Thyroid gland (tissue), 4 donors: ENCODE results near the gene PLEKHA7. TPM values are rescaled to one million over a fixed set of nuclear protein-coding genes. Genes with fewer than 3 reads are reported as not detected.

ENCODE experiments used
- DNase-seq, 2 donors: peaks; one replicate each; pipeline ENCODE4 v3.0.0-alpha.2; 2019
- H3K27ac ChIP-seq, 3 donors: fragments of 200-600 bp; sonication (generic); 1 replicate in 2 of 3; 2 replicates in 1 of 3; pipeline ENCODE4 v1.5.1; 2016 to 2019; ENCODE audit warnings: mild to moderate bottlenecking in 1 of 3, moderate library complexity in 1 of 3
- H3K27me3 ChIP-seq: fragments of 200-600 bp; sonication (generic); one replicate; pipeline ENCODE4 v1.5.1; 2019
- H3K36me3 ChIP-seq, 2 donors: fragments of 200-600 bp; sonication (generic); one replicate each; pipeline ENCODE4 v1.5.1; 2016 to 2019
- H3K4me1 ChIP-seq, 2 donors: fragments of 200-600 bp; sonication (generic); one replicate each; pipeline ENCODE4 v1.5.1; 2017 to 2019
- H3K4me3 ChIP-seq, 3 donors: fragments of 200-600 bp; sonication (generic); replicated peaks in 1 of 3; 1 replicate in 2 of 3; 2 replicates in 1 of 3; pipeline ENCODE4 v1.5.1; 2016; ENCODE audit warnings: mild to moderate bottlenecking in 1 of 3
- H3K9me3 ChIP-seq: fragments of 200-600 bp; sonication (generic); one replicate; pipeline ENCODE4 v1.5.1; 2017
- POLR2A ChIP-seq, 2 donors: fragments of 450-650 bp; IDR thresholded peaks; one replicate each; pipeline ENCODE4 v1.6.1; 2017; ENCODE audit warnings: antibody characterized with exemption in 2 of 2, mild to moderate bottlenecking in 2 of 2, moderate library complexity in 1 of 2
- WGBS, 2 donors: methylation state at CpG; one replicate each; pipeline ENCODE4 v1.1.5; 2017; 5-methylcytosine and 5-hydroxymethylcytosine counted together
- intact Hi-C: fragments of 100-400 bp; cut with DNase I; formaldehyde crosslinking; loops from one replicate; pipeline ENCODE4 v1.15.1; 2023
- total RNA-seq, 4 donors: library from RNA; depleted of rRNA; stranded (reverse); fragments of >200 nt; gene quantifications; one replicate each; pipeline ENCODE4 v1.2.3, GENCODE V29; 2016
- TF ChIP-seq, protein P1 (sequence below), 6 experiments: fragments of 200-600 bp in 3 of 6; fragments of 450-650 bp in 3 of 6; sonication (generic) in 3 of 6; IDR thresholded peaks; one replicate each; pipeline ENCODE4 v1.5.1; 2016 to 2019; ENCODE audit warnings: antibody characterized with exemption in 6 of 6, mild to moderate bottlenecking in 2 of 6, inconsistent platforms in 1 of 6, moderate library complexity in 1 of 6

Gene PLEKHA7
- total RNA-seq, 4 donors from 2014 or later, result 22.5 to 29.0 (median 23.4) TPM

DNA sequence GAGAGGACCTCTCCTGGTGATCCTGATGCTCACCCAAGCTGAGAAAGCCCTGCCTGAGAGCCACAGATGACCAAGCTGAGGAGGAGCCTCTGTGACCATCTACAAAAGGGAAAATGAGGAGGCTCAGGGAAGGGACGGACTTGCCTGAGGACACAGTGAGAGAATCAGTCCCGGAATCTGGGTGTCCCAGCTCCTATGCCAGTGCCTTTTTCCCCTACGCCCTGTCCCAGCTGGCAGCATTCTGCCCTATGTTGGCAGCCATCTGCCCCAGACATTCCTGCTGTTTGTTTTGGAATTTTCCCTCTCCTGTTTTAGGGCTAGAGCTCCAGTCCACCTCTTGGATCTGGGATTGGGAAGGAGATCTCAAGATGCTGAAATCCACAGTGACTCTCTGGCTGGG lies 221.2 kb downstream of the PLEKHA7 start:
- Histone ChIP-seq H3K27ac (peak overlapping the region in 2 of 3 donors; percentile 87 to 91), H3K36me3 (no peaks in the 10 kb centered on the region), H3K4me3 (no peak overlapping the region), H3K9me3 (no peaks in the 10 kb centered on the region), H3K4me1 (peaks cover 43 to 59% of the 10 kb centered on the region in 2 donors), H3K27me3 (no peaks in the 10 kb centered on the region)
- WGBS, 2 donors, result 92 to 94% methylated on average over 3 of the region's 3 CpGs
- intact Hi-C loops, result no loop called here
- no peak for DNase-seq
- no peak for TF ChIP-seq POLR2A (IDR thresholded peaks at IDR 0.05)
- TF ChIP-seq, protein P1, sequence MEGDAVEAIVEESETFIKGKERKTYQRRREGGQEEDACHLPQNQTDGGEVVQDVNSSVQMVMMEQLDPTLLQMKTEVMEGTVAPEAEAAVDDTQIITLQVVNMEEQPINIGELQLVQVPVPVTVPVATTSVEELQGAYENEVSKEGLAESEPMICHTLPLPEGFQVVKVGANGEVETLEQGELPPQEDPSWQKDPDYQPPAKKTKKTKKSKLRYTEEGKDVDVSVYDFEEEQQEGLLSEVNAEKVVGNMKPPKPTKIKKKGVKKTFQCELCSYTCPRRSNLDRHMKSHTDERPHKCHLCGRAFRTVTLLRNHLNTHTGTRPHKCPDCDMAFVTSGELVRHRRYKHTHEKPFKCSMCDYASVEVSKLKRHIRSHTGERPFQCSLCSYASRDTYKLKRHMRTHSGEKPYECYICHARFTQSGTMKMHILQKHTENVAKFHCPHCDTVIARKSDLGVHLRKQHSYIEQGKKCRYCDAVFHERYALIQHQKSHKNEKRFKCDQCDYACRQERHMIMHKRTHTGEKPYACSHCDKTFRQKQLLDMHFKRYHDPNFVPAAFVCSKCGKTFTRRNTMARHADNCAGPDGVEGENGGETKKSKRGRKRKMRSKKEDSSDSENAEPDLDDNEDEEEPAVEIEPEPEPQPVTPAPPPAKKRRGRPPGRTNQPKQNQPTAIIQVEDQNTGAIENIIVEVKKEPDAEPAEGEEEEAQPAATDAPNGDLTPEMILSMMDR (IDR thresholded peaks at IDR 0.05), result no peak

DNA sequence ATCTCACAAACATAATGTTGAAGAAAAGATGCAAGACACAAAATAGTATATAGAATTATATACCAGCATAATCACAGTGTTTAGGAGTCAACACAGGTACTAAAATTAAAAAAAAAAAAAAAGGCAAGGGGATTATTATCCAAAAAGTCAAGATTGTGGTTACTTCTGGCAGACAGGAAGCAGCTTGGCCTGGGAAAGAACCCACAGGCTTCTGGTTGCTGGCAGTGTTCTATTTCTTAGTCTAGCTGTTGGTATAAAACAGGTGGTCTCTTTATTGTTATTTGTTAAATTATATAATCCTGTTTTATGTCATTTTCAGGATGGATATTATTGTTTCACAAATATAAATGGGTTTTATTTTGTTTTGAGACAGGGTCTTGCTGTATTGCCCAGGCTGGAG lies 221.8 kb downstream of the PLEKHA7 start:
- no peak overlapping the region for H3K4me3 ChIP-seq
- H3K9me3 ChIP-seq, result no peaks in the 10 kb centered on the region
- TF ChIP-seq POLR2A (IDR thresholded peaks at IDR 0.05), result no peak
- TF ChIP-seq, protein P1 (IDR thresholded peaks at IDR 0.05), result no peak
- no peak for DNase-seq
- H3K27ac ChIP-seq, result peak overlapping the region; percentile 82 to 91 (median 87)
- intact Hi-C loops, result no loop called here
- H3K36me3 ChIP-seq, result no peaks in the 10 kb centered on the region
- peaks cover 45 to 64% of the 10 kb centered on the region in 2 donors for H3K4me1 ChIP-seq
- no peaks in the 10 kb centered on the region for H3K27me3 ChIP-seq

DNA sequence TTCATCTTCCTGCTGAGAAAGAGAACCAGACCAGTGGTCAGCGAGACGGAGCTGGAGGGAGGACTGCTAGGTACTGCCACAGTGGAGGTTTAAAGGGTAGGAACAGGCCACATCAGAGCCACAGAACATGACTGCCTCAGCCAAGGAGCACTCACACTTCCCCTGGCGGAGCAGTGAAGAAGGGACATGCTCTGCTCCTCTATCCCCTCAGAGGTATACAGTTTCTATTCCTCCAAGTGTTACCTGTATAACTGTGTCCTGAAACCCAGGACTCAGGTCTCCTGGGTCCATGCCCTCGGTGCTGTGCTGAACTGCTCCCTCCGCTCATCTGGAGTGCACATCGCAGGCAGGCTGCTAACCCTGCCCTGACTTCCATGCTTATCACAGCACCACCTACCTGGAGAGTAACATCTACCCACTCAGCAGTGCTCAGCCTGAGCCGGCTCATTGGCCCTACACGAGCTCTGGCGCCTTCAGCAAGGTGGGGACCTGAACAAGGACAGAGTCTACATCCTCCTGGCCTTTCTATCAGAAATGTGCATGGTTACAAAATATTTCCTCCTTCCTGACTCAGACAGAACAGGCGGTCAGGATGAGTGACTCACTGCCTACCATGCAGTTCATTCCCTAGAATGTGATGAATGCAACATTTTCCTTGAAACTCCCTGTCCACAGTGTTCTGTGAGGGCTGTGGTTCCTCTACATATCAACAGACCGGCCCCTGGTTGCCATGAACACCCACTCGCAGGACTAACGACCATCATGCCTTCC lies 222.8 kb downstream of the PLEKHA7 start:
- H3K27ac ChIP-seq, result peak overlapping the region; percentile 82 to 91 (median 87)

DNA sequence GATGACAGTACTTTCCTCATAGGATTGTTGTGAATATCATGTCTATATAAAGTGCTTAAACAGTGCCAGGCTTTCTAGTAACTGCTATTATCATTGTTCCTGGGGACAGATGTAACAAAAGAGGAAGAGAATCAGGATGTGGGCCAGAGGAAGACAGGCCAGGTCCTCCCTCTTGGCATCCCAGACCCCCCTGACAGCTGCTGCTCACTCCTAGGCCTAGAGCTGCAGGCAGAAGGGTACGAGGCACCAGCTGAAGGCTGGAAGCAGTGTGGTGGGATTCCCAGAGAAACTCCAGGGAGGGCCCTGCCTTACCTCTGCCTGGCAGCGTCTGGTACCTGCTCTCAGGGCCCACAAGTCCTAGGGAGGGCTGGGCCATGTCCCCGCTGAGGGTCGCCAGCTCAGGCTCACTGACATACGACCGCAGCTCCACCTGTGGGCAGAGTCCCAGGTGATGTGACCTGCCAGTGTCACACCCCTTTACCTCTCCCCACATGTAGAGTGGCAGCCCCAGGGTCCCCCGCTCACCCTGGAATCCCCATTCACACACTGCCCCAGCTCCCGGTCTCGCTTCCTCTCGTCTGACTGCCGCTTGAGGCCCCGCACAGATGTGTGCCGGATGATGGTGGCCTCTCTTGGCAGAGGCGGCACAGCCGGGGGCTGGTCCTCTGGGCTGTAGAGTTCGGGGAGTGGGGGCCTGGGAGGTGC lies 223.6 kb downstream of the PLEKHA7 start:
- Histone ChIP-seq H3K4me3 (no peak overlapping the region), H3K9me3 (no peaks in the 10 kb centered on the region), H3K27me3 (no peaks in the 10 kb centered on the region), H3K4me1 (peaks cover 50 to 69% of the 10 kb centered on the region in 2 donors), H3K36me3 (no peaks in the 10 kb centered on the region), H3K27ac (peak overlapping the region; percentile 82 to 91 (median 87))
- no peak for TF ChIP-seq POLR2A (IDR thresholded peaks at IDR 0.05)
- TF ChIP-seq, protein P1 (IDR thresholded peaks at IDR 0.05), result no peak
- peak; percentile 21 to 30 for DNase-seq
- WGBS, 2 donors, result 86 to 94% methylated on average over 13 to 16 of the region's 16 CpGs
- intact Hi-C loops, result no loop called here

More for the DNA sequence above, 222.8 kb downstream of the PLEKHA7 start:
- peaks cover 45 to 64% of the 10 kb centered on the region in 2 donors for H3K4me1 ChIP-seq
- 32 to 39% methylated on average over 11 to 13 of the region's 13 CpGs for WGBS, 2 donors
- no peaks in the 10 kb centered on the region for H3K36me3 ChIP-seq
- TF ChIP-seq, protein P1 (IDR thresholded peaks at IDR 0.05), result no peak
- TF ChIP-seq POLR2A (IDR thresholded peaks at IDR 0.05), result no peak
- no peaks in the 10 kb centered on the region for H3K9me3 ChIP-seq
- H3K4me3 ChIP-seq, result no peak overlapping the region
- H3K27me3 ChIP-seq, result no peaks in the 10 kb centered on the region
- DNase-seq, result peak; percentile 62 to 63
- intact Hi-C loops, result no loop called here
